ENCODE data around the gene PRPF8. TPM values are rescaled to one million over a fixed set of nuclear protein-coding genes. Genes with fewer than 3 reads are reported as not detected.

The PRPF8 gene
- total RNA-seq, 4 donors from 2014 or later, result 123 to 413 (median 243) TPM

- Histone ChIP-seq H3K4me1 (peaks cover 4 to 8% of the 10 kb centered on the region in 2 donors), H3K36me3 (no peaks in the 10 kb centered on the region), H3K27ac (peak overlapping the region; percentile 97 to 98), H3K27me3 (no peaks in the 10 kb centered on the region), H3K9me3 (no peaks in the 10 kb centered on the region), H3K4me3 (peak overlapping the region in 1 of 2 donors; percentile 20)
- TF ChIP-seq POLR2A (IDR thresholded peaks at IDR 0.05), result peak in 1 of 2 donors; percentile 35
- no peak for TF ChIP-seq CTCF (IDR thresholded peaks at IDR 0.05)
- DNase-seq, result no peak
- intact Hi-C loops (cut with DNase I; ENCODE audit: low total_unique reads), result no loop called here
These were observed 46.5 kb upstream of the PRPF8 start for GRCh38 chr17:1731194-1731506.

DNA sequence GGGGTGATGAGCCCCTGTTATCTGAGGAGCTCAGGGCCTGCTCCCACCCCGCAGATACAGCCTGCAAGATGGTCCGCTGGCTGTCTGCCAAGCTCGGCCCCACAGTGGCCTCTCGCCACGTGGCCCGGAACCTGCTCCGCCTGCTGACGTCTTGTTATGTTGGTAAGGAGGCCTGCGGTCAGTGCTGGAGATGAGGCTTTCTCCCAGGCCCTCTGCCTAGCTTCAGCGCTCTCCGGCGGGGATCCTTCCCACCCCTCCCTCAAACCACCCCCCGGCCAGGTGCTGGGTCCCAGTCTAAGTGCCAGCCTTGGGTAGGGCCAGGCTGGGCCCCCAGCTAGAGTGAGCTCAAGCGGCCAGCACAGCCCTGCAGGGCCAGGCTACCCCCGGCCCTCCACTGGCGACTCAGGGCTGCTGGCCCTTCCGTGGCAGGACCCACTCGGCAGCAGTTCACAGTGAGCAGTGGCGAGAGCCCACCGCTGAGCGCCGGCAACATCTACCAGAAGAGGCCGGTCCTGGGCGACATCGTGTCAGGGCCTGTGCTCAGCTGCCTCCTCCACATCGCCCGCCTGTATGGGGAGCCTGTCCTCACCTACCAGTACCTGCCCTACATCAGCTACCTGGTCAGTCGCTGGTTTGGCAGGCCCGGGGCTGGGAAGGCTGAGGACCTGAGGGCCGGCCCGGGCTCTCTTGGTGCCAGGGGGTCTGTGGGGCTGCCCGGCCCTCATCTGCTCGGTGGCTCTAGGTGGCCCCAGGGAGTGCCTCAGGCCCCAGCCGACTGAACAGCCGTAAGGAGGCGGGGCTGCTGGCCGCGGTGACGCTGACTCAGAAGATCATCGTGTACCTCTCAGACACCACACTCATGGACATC is 45.9 kb upstream of the PRPF8 start:
- peak; percentile 95 for DNase-seq
- peak overlapping the region; percentile 19 to 20 for H3K4me3 ChIP-seq
- H3K4me1 ChIP-seq, result peaks cover 2 to 4% of the 10 kb centered on the region in 2 donors
- H3K36me3 ChIP-seq, result no peaks in the 10 kb centered on the region
- no peaks in the 10 kb centered on the region for H3K9me3 ChIP-seq
- TF ChIP-seq CTCF (IDR thresholded peaks at IDR 0.05), result peak in 1 of 4 experiments; percentile 6
- peak; percentile 47 to 81 for TF ChIP-seq POLR2A (IDR thresholded peaks at IDR 0.05)
- no peaks in the 10 kb centered on the region for H3K27me3 ChIP-seq
- peak overlapping the region; percentile 97 to 98 for H3K27ac ChIP-seq
- intact Hi-C loops (cut with DNase I; ENCODE audit: low total_unique reads), result no loop called here

GRCh38 chr17:1729966-1730325 is 45.3 kb upstream of the PRPF8 start:
- H3K27me3 ChIP-seq, result no peaks in the 10 kb centered on the region
- H3K9me3 ChIP-seq, result no peaks in the 10 kb centered on the region
- H3K36me3 ChIP-seq, result no peaks in the 10 kb centered on the region
- no peak for DNase-seq
- no peak overlapping the region for H3K4me3 ChIP-seq
- TF ChIP-seq POLR2A (IDR thresholded peaks at IDR 0.05), result no peak
- TF ChIP-seq CTCF (IDR thresholded peaks at IDR 0.05), result no peak
- H3K27ac ChIP-seq, result peak overlapping the region; percentile 97 to 98
- peaks cover 5 to 7% of the 10 kb centered on the region in 2 donors for H3K4me1 ChIP-seq
- intact Hi-C loops (cut with DNase I; ENCODE audit: low total_unique reads), result no loop called here

- intact Hi-C loops (cut with DNase I; ENCODE audit: low total_unique reads), result no loop called here
- H3K4me3 ChIP-seq, result no peak overlapping the region
- peak overlapping the region; percentile 97 to 98 for H3K27ac ChIP-seq
These were observed 43.4 kb upstream of the PRPF8 start for GRCh38 chr17:1727876-1728630.

More at GRCh38 chr17:1727876-1728630, 43.4 kb upstream of the PRPF8 start:
- no peaks in the 10 kb centered on the region for H3K36me3 ChIP-seq
- H3K27me3 ChIP-seq, result no peaks in the 10 kb centered on the region
- H3K4me1 ChIP-seq, result peaks cover 5 to 17% of the 10 kb centered on the region in 2 donors
- H3K9me3 ChIP-seq, result no peaks in the 10 kb centered on the region
- TF ChIP-seq CTCF (IDR thresholded peaks at IDR 0.05), result no peak
- no peak for TF ChIP-seq POLR2A (IDR thresholded peaks at IDR 0.05)
- DNase-seq, result peak; percentile 16 to 39
